Cardiac septum (tissue), 1 donor: ENCODE measurements around the gene CDKN1C. TPM values are rescaled to one million over a fixed set of nuclear protein-coding genes. Genes with fewer than 3 reads are reported as not detected.

Source experiments
- DNase-seq: peaks from one replicate; pipeline ENCODE4 v3.0.0-alpha.2; 2020; ENCODE audit warnings: low spot score
- intact Hi-C: fragments of 100-400 bp; cut with DNase I; formaldehyde crosslinking; loops from one replicate; pipeline ENCODE4 v1.14.0; 2022
- total RNA-seq: library from RNA; stranded (reverse); fragmentation: NEBNext Ultra II Directional; extraction: Animal tissue kit (Norgen Biotek cat#: 25700); gene quantifications from one replicate; pipeline ENCODE4 v1.2.1, GENCODE V29; 2021
- donor health status: DM: no; HTN: no; CAD: no.

CDKN1C gene
- total RNA-seq, 1 donor from 2014 or later = 11.5 TPM

GRCh38 chr11:2924381-2924780, 38.8 kb upstream of the CDKN1C start:
- intact Hi-C loops = no loop called here
- no peak for DNase-seq

GRCh38 chr11:2923446-2924375, 38.1 kb upstream of the CDKN1C start:
- intact Hi-C loops = no loop called here
- DNase-seq = no peak

GRCh38 chr11:2922655-2923054, 37.1 kb upstream of the CDKN1C start:
- intact Hi-C loops = no loop called here
- DNase-seq = no peak

- intact Hi-C loops = no loop called here
- no peak for DNase-seq
Measured at GRCh38 chr11:2921742-2922493, 36.3 kb upstream of the CDKN1C start.

- intact Hi-C loops = no loop called here
- no peak for DNase-seq
Measured at GRCh38 chr11:2921261-2921660, 35.7 kb upstream of the CDKN1C start.

GRCh38 chr11:2920343-2920742, 34.8 kb upstream of the CDKN1C start:
- no peak for DNase-seq
- intact Hi-C loops = no loop called here

GRCh38 chr11:2919837-2920236, 34.3 kb upstream of the CDKN1C start:
- intact Hi-C loops = no loop called here
- no peak for DNase-seq

GRCh38 chr11:2919188-2919587, 33.6 kb upstream of the CDKN1C start:
- intact Hi-C loops = no loop called here
- DNase-seq = no peak

- DNase-seq = no peak
- intact Hi-C loops = no loop called here
Measured at GRCh38 chr11:2917842-2918490, 32.4 kb upstream of the CDKN1C start.

GRCh38 chr11:2916892-2917645, 31.5 kb upstream of the CDKN1C start:
- no peak for DNase-seq
- intact Hi-C loops = no loop called here

GRCh38 chr11:2916114-2916891, 30.7 kb upstream of the CDKN1C start:
- intact Hi-C loops = no loop called here
- DNase-seq = no peak

- intact Hi-C loops = no loop called here
- DNase-seq = no peak
Measured at GRCh38 chr11:2915473-2915872, 29.9 kb upstream of the CDKN1C start.

- intact Hi-C loops = no loop called here
- peak; percentile 91 for DNase-seq
Measured at GRCh38 chr11:2914455-2915195, 29.1 kb upstream of the CDKN1C start.

GRCh38 chr11:2913776-2914175, 28.2 kb upstream of the CDKN1C start:
- DNase-seq = no peak
- intact Hi-C loops = no loop called here

GRCh38 chr11:2913019-2913431, 27.4 kb upstream of the CDKN1C start:
- intact Hi-C loops = no loop called here
- no peak for DNase-seq

GRCh38 chr11:2912498-2912897, 26.9 kb upstream of the CDKN1C start:
- DNase-seq = no peak
- intact Hi-C loops = no loop called here

GRCh38 chr11:2911785-2912391, 26.3 kb upstream of the CDKN1C start:
- intact Hi-C loops = no loop called here
- no peak for DNase-seq
